NCI-H1105 (cell line): ENCODE results near the gene TOMM40L.
"Not testable (repeated sequence)": the region's sequence is repeated elsewhere in the genome, so short reads cannot be mapped to it uniquely, and the experiment has no call there.

Source experiments
- DNase-seq: peaks from one replicate; lab custom pipeline; 2025; lab: John Stamatoyannopoulos, UW

Gene TOMM40L

GRCh38 chr1:161222175-161223019, 3.5 kb upstream of the TOMM40L start:
- DNase-seq: no peak

- DNase-seq: no peak
These were observed 1.8 kb upstream of the TOMM40L start for GRCh38 chr1:161223805-161224694.

GRCh38 chr1:161224695-161225087, 1.2 kb upstream of the TOMM40L start:
- DNase-seq: not testable (repeated sequence)

GRCh38 chr1:161225178-161225533, 704 bp upstream of the TOMM40L start:
- DNase-seq: no peak

- DNase-seq: no peak
These were observed 456 bp downstream of the TOMM40L start for GRCh38 chr1:161226320-161226711.

- DNase-seq: no peak
These were observed 899 bp downstream of the TOMM40L start for GRCh38 chr1:161226759-161227158.

- DNase-seq: peak; percentile 73
These were observed 1.5 kb downstream of the TOMM40L start for GRCh38 chr1:161227196-161227871.

GRCh38 chr1:161228032-161228431, 2.2 kb downstream of the TOMM40L start:
- no peak for DNase-seq

- no peak for DNase-seq
These were observed 4.0 kb downstream of the TOMM40L start for GRCh38 chr1:161229896-161230295.

GRCh38 chr1:161230762-161231161, 4.9 kb downstream of the TOMM40L start:
- DNase-seq: no peak

- no peak for DNase-seq
These were observed 7.2 kb downstream of the TOMM40L start for GRCh38 chr1:161233102-161233501.

GRCh38 chr1:161235957-161236775, 10.3 kb downstream of the TOMM40L start:
- no peak for DNase-seq

- no peak for DNase-seq
These were observed 12.2 kb downstream of the TOMM40L start, which contains the start of gene NR1I3 for GRCh38 chr1:161238039-161238473. NR1I3 (minus strand) TSS chr1:161238203; CDS start chr1:161236565, 1,638 bp downstream.

GRCh38 chr1:161241682-161242081, 15.8 kb downstream of the TOMM40L start:
- no peak for DNase-seq

- no peak for DNase-seq
These were observed 16.5 kb downstream of the TOMM40L start for GRCh38 chr1:161242313-161242712.

GRCh38 chr1:161244888-161245287, 19.0 kb downstream of the TOMM40L start:
- DNase-seq: no peak

- DNase-seq: not testable (repeated sequence)
These were observed 24.2 kb downstream of the TOMM40L start for GRCh38 chr1:161250100-161250499.

GRCh38 chr1:161250829-161251228, 25.0 kb downstream of the TOMM40L start:
- DNase-seq: no peak

- DNase-seq: no peak
These were observed 25.7 kb downstream of the TOMM40L start for GRCh38 chr1:161251579-161251978.

- not testable (repeated sequence) for DNase-seq
These were observed 29.4 kb downstream of the TOMM40L start for GRCh38 chr1:161255302-161255701.

- not testable (repeated sequence) for DNase-seq
These were observed 30.2 kb downstream of the TOMM40L start for GRCh38 chr1:161255955-161256520.
